ENCODE measurements around the gene YWHAQ.
"Not testable (repeated sequence)": the region's sequence is repeated elsewhere in the genome, so short reads cannot be mapped to it uniquely, and the experiment has no call there.

The YWHAQ gene

GRCh38 chr2:9610781-9611548 is 19.8 kb downstream of the YWHAQ start:
- TF ChIP-seq CTCF (IDR thresholded peaks at IDR 0.05; ENCODE audit: low read length, missing control alignments) = no peak
- DNase-seq (ENCODE audit: low read depth) = no peak
- H3K4me3 ChIP-seq (replicated peaks; ENCODE audit: low read depth, low read length) = no peak overlapping the region

GRCh38 chr2:9608491-9608890 is 22.3 kb downstream of the YWHAQ start:
- not testable (repeated sequence) for DNase-seq (ENCODE audit: low read depth); H3K4me3 ChIP-seq (replicated peaks; ENCODE audit: low read depth, low read length)

- TF ChIP-seq CTCF (IDR thresholded peaks at IDR 0.05; ENCODE audit: low read length, missing control alignments) = no peak
- no peak for DNase-seq (ENCODE audit: low read depth)
- H3K4me3 ChIP-seq (replicated peaks; ENCODE audit: low read depth, low read length) = no peak overlapping the region
Measured at GRCh38 chr2:9602412-9602811, 28.4 kb downstream of the YWHAQ start.

GRCh38 chr2:9601397-9601796 is 29.4 kb downstream of the YWHAQ start:
- DNase-seq (ENCODE audit: low read depth) = no peak
- no peak overlapping the region for H3K4me3 ChIP-seq (replicated peaks; ENCODE audit: low read depth, low read length)
- TF ChIP-seq CTCF (IDR thresholded peaks at IDR 0.05; ENCODE audit: low read length, missing control alignments) = no peak

- DNase-seq (ENCODE audit: low read depth) = no peak
- H3K4me3 ChIP-seq (replicated peaks; ENCODE audit: low read depth, low read length) = no peak overlapping the region
- TF ChIP-seq CTCF (IDR thresholded peaks at IDR 0.05; ENCODE audit: low read length, missing control alignments) = no peak
Measured at GRCh38 chr2:9599430-9599829, 31.4 kb downstream of the YWHAQ start.

- no peak overlapping the region for H3K4me3 ChIP-seq (replicated peaks; ENCODE audit: low read depth, low read length)
- no peak for DNase-seq (ENCODE audit: low read depth)
- TF ChIP-seq CTCF (IDR thresholded peaks at IDR 0.05; ENCODE audit: low read length, missing control alignments) = no peak
Measured at GRCh38 chr2:9596621-9597311, 34.0 kb downstream of the YWHAQ start.

GRCh38 chr2:9595746-9596145 is 35.1 kb downstream of the YWHAQ start:
- no peak overlapping the region for H3K4me3 ChIP-seq (replicated peaks; ENCODE audit: low read depth, low read length)
- no peak for DNase-seq (ENCODE audit: low read depth)
- no peak for TF ChIP-seq CTCF (IDR thresholded peaks at IDR 0.05; ENCODE audit: low read length, missing control alignments)

GRCh38 chr2:9595256-9595655 is 35.5 kb downstream of the YWHAQ start:
- DNase-seq (ENCODE audit: low read depth) = peak; percentile 31
- not testable (repeated sequence) for H3K4me3 ChIP-seq (replicated peaks; ENCODE audit: low read depth, low read length)

Measured in fibroblast of pulmonary artery (primary cell).